ENCODE measurements around the gene AUP1. TPM values are rescaled to one million over a fixed set of nuclear protein-coding genes. Genes with fewer than 3 reads are reported as not detected.

The AUP1 gene
- total RNA-seq, 1 donor from 2014 or later: 99.5 TPM

Other genes starting within 250 kb of the AUP1 start
- 8.2 TPM for gene SLC4A5, start 186.3 kb downstream of the AUP1 start, total RNA-seq (ENCODE audit: unreplicated experiment)
- gene DCTN1, start 149.4 kb downstream of the AUP1 start, total RNA-seq (ENCODE audit: unreplicated experiment): 832 TPM
- 3.7 TPM for gene C2orf81, start 108.1 kb downstream of the AUP1 start, total RNA-seq (ENCODE audit: unreplicated experiment)
- 29.5 TPM for gene WDR54, start 108.0 kb downstream of the AUP1 start, total RNA-seq (ENCODE audit: unreplicated experiment)
- 88.7 TPM for gene RTKN, start 87.8 kb downstream of the AUP1 start, total RNA-seq (ENCODE audit: unreplicated experiment)
- gene INO80B, start 74.6 kb downstream of the AUP1 start, total RNA-seq (ENCODE audit: unreplicated experiment): 18.5 TPM
- 109 TPM for gene WBP1, start 71.3 kb downstream of the AUP1 start, total RNA-seq (ENCODE audit: unreplicated experiment)
- 50.9 TPM for gene MOGS, start 64.3 kb downstream of the AUP1 start, total RNA-seq (ENCODE audit: unreplicated experiment)
- 63.9 TPM for gene MRPL53, start 57.0 kb downstream of the AUP1 start, total RNA-seq (ENCODE audit: unreplicated experiment)
- 28.0 TPM for gene CCDC142, start 46.7 kb downstream of the AUP1 start, total RNA-seq (ENCODE audit: unreplicated experiment)
- gene TTC31, start 46.6 kb downstream of the AUP1 start, total RNA-seq (ENCODE audit: unreplicated experiment): 23.8 TPM
- gene LBX2, start 30.1 kb downstream of the AUP1 start, total RNA-seq (ENCODE audit: unreplicated experiment): 0.96 TPM
- 32.3 TPM for gene PCGF1, start 22.0 kb downstream of the AUP1 start, total RNA-seq (ENCODE audit: unreplicated experiment)
- gene TLX2, start 15.3 kb downstream of the AUP1 start, total RNA-seq (ENCODE audit: unreplicated experiment): 21.2 TPM
- 0.91 TPM for gene DQX1, start 3.5 kb downstream of the AUP1 start, total RNA-seq (ENCODE audit: unreplicated experiment)
- 46.7 TPM for gene HTRA2, start 227 bp upstream of the AUP1 start, total RNA-seq (ENCODE audit: unreplicated experiment)
- 64.2 TPM for gene LOXL3, start 24.2 kb upstream of the AUP1 start, total RNA-seq (ENCODE audit: unreplicated experiment)
- 14.0 TPM for gene DOK1, start 25.0 kb upstream of the AUP1 start, total RNA-seq (ENCODE audit: unreplicated experiment)
- gene M1AP, start 118.6 kb upstream of the AUP1 start, total RNA-seq (ENCODE audit: unreplicated experiment): 0.81 TPM
- 28.5 TPM for gene SEMA4F, start 124.5 kb upstream of the AUP1 start, total RNA-seq (ENCODE audit: unreplicated experiment)

Measured in glutamatergic neuron (in vitro differentiated cells).